Measurements from ENCODE around the gene CASP10. TPM values are rescaled to one million over a fixed set of nuclear protein-coding genes. Genes with fewer than 3 reads are reported as not detected.
A peak's percentile ranks its signal among the peaks of the same experiment; 100 is the strongest.

Gene CASP10
- total and polyA plus RNA-seq, 11 donors = 2.8 to 24.0 (median 5.4) TPM

DNA sequence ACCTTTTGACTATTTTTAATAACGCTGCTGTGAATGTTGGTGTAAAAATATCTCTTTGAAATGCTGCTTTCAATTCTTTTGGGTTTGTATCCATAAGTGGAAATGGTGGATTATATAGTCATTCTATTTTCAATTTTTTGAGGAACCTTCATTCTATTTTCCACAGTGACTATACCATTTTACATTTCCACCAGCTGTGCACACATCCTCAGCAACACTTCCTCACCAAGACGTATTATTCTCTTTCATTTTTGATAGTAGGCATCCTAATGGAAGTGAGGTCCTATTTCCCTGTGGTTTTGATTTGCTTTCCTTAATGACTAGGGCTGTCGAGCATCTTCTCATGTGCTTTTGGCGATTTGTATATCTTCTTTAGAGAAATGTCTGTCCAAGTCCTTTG lies 14.8 kb downstream of the CASP10 start:
- no peaks in the 10 kb centered on the region for H3K27me3 ChIP-seq
- intact Hi-C loops (cut with DNase I) = no loop called here
- H3K36me3 ChIP-seq = peaks cover 0 to 77% (median 37%) of the 10 kb centered on the region in 9 donors
- ATAC-seq = no peak
- peaks cover 0 to 51% (median 7%) of the 10 kb centered on the region in 12 donors for H3K4me1 ChIP-seq
- no peaks in the 10 kb centered on the region for H3K9me3 ChIP-seq
- no peak overlapping the region for H3K4me3 ChIP-seq
- TF ChIP-seq, protein P1, sequence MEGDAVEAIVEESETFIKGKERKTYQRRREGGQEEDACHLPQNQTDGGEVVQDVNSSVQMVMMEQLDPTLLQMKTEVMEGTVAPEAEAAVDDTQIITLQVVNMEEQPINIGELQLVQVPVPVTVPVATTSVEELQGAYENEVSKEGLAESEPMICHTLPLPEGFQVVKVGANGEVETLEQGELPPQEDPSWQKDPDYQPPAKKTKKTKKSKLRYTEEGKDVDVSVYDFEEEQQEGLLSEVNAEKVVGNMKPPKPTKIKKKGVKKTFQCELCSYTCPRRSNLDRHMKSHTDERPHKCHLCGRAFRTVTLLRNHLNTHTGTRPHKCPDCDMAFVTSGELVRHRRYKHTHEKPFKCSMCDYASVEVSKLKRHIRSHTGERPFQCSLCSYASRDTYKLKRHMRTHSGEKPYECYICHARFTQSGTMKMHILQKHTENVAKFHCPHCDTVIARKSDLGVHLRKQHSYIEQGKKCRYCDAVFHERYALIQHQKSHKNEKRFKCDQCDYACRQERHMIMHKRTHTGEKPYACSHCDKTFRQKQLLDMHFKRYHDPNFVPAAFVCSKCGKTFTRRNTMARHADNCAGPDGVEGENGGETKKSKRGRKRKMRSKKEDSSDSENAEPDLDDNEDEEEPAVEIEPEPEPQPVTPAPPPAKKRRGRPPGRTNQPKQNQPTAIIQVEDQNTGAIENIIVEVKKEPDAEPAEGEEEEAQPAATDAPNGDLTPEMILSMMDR (IDR thresholded peaks at IDR 0.05) = no peak
- no peak for TF ChIP-seq POLR2A (IDR thresholded peaks at IDR 0.05)
- 57 to 64% (median 60%) methylated on average over 4 of the region's 4 CpGs for WGBS, 4 donors
- peak overlapping the region in 1 of 12 donors; percentile 51 for H3K27ac ChIP-seq
- DNase-seq = no peak

DNA sequence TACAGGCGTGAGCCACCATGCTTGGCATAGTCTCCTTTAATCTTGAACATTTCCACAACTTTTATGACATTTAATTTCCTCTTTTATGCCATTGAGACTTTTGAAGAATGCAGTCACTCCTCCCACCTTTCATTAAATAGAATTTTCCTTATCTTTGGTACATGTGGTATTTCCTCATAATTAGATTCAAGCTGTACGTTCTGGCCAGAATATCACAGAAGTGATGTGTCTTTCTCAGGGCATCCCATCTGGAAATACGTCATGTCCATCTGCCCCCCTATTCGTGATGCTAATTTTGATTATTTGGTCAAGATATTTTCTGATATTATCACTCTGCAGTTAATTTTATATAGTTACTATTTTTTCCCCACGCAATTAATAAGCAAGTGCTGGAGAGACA lies 16.9 kb downstream of the CASP10 start:
- ATAC-seq (no peak), DNase-seq (no peak)
- TF ChIP-seq, protein P1 (IDR thresholded peaks at IDR 0.05) = no peak
- H3K27ac ChIP-seq = peak overlapping the region in 1 of 12 donors; percentile 24
- WGBS, 4 donors = 67 to 75% (median 71%) methylated on average over 5 of the region's 5 CpGs
- intact Hi-C loops (cut with DNase I) = no loop called here
- peaks cover 0 to 31% (median 3%) of the 10 kb centered on the region in 12 donors for H3K4me1 ChIP-seq
- no peaks in the 10 kb centered on the region for H3K27me3 ChIP-seq
- H3K4me3 ChIP-seq = no peak overlapping the region
- H3K36me3 ChIP-seq = peaks cover 0 to 84% (median 22%) of the 10 kb centered on the region in 9 donors
- no peaks in the 10 kb centered on the region for H3K9me3 ChIP-seq

DNA sequence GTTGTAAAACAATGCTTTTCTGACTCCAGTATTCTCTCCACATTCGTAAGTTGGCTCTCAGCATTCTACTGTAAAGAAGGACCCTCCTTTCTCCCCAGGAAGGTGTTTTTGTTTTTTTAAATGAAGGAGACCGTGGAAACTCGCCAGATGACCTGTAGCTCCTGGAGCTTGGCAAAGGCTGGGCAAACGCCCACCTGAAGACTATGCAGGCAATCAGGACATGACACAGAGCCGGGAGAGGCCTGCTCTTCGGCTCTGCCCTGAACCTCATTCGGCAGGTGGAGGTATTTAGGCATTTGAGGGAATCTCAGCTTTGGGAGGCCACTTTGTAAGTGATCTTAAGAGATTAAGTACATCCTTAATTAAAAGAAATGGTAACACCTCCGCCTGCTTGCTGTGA lies 17.4 kb downstream of the CASP10 start:
- 69 to 77% (median 73%) methylated on average over 8 of the region's 8 CpGs for WGBS, 4 donors
- H3K4me1 ChIP-seq = peaks cover 0 to 26% (median 3%) of the 10 kb centered on the region in 12 donors

DNA sequence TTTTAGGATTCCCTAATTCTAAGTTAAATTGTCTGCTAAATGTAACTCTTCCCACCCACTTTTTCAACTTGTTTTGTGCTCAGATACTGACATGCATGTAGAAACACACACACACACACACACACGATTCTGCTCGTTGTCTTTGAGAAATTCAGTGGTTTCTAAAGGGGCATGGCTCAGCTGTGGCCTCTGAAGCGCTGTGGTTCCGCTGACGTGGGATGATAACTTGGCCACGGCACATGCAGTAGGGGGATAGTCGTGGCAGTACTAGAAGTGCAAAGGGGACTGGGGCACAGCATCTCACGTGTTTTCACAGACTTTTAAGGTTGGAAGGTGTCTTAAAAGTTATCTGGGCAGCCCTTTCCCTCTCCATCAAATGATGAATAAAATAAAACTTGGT lies 18.4 kb downstream of the CASP10 start:
- H3K4me3 ChIP-seq = no peak overlapping the region
- intact Hi-C loops (cut with DNase I) = no loop called here
- H3K4me1 ChIP-seq = peaks cover 0 to 21% (median 1%) of the 10 kb centered on the region in 12 donors
- no peaks in the 10 kb centered on the region for H3K9me3 ChIP-seq
- WGBS, 4 donors = 80 to 92% (median 89%) methylated on average over 8 of the region's 8 CpGs
- peaks cover 0 to 86% (median 15%) of the 10 kb centered on the region in 9 donors for H3K36me3 ChIP-seq
- TF ChIP-seq, protein P1 (IDR thresholded peaks at IDR 0.05) = no peak
- no peak for TF ChIP-seq POLR2A (IDR thresholded peaks at IDR 0.05)
- ATAC-seq (no peak), DNase-seq (no peak)
- no peaks in the 10 kb centered on the region for H3K27me3 ChIP-seq
- H3K27ac ChIP-seq = no peak overlapping the region

More for the DNA sequence above, 17.4 kb downstream of the CASP10 start:
- no peak overlapping the region for H3K4me3 ChIP-seq
- intact Hi-C loops (cut with DNase I) = no loop called here
- H3K27ac ChIP-seq = peak overlapping the region in 1 of 12 donors; percentile 24
- ATAC-seq = no peak
- TF ChIP-seq, protein P1 (IDR thresholded peaks at IDR 0.05) = no peak
- TF ChIP-seq POLR2A (IDR thresholded peaks at IDR 0.05) = no peak
- peaks cover 0 to 84% (median 17%) of the 10 kb centered on the region in 9 donors for H3K36me3 ChIP-seq
- DNase-seq = no peak
- no peaks in the 10 kb centered on the region for H3K27me3 ChIP-seq
- no peaks in the 10 kb centered on the region for H3K9me3 ChIP-seq
